Stimulated activated CD8-positive, alpha-beta memory T cell treated with anti-CD3 and anti-CD28 coated beads, Interleukin-7, amount 100 ng/mL, for 4 hours (primary cell): ENCODE data around the gene APC.
"Not testable (repeated sequence)": the region's sequence is repeated elsewhere in the genome, so short reads cannot be mapped to it uniquely, and the experiment has no call there.

ENCODE experiments used
- DNase-seq, 2 donors: peaks; one replicate each; pipeline ENCODE4 v3.0.0-alpha.2; 2020; ENCODE audit warnings: low read depth in 2 of 2

Gene APC

DNA sequence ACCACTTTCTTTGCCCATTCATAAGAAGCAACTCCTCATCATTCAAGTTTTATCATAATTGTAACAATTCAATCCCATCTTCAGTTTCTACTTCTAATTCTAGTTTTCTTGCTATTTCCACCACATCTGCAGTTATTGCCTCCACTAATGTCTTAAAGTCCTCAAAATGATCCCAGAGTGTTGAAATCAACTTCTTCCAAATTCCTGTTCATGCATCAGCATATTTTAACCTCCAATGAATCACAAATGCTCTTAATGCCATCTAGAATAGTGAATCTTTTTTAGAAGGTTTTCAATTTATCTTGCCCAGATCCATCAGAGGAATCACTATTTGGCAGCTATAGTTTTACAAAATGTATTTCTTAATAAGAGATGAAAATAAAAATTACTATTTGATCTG lies 120.2 kb downstream of the APC start:
- DNase-seq: no peak

DNA sequence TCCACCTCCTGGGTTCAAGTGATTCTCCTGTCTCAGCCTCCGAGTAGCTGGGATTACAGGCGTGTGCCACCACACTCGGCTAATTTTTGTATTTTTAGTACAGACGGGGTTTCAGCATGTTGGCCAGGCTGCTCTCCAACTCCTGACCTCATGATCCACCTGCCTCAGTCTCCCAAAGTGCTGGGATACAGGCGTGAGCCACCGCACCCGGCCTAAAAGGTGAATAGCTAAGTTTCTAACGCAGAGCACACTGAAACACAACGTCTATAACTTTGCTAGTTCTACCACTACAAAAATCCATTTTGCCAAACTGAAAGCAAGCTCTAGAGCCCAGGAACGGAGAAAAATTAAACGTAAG lies 122.9 kb downstream of the APC start:
- DNase-seq: not testable (repeated sequence)

DNA sequence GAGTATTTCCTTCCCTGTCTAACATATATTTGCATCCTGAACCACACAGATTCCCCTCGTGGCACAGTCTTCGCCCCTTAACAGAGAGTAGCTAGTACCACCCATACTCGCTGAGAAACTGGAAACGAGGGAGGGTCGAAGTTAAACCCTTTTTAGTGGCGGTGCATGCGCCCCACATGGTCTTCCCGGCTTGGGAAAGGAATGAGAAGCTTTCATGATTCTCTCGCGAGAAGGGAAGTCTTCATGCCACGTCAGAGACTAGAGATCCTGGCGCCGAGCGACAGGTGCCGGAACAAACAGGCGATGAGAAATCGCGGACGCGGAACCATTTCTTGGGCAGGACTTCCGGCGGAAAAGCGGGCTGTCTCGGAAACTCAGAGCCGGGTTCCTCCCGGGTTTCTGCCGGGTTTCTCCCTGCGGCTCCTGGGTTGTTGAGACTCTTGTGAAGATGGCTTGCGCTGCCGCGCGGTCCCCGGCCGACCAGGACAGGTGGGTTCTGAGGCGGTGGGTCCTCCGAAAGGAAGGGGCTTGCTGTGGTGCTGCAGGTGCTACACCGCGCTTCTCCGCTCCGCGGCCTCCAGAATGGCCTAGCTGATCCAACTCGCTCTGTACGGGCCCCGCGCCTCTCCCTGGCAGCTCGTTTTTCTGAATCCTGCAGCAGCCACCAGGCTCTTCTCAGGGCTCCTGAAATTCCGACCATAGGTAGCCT lies 123.4 kb downstream of the APC start, which contains the start of gene SRP19:
SRP19 (plus strand) TSS at position 359 of the 709 bp plus-strand sequence; CDS start at position 449, 90 bp downstream.
- peak; percentile 84 to 85 for DNase-seq

DNA sequence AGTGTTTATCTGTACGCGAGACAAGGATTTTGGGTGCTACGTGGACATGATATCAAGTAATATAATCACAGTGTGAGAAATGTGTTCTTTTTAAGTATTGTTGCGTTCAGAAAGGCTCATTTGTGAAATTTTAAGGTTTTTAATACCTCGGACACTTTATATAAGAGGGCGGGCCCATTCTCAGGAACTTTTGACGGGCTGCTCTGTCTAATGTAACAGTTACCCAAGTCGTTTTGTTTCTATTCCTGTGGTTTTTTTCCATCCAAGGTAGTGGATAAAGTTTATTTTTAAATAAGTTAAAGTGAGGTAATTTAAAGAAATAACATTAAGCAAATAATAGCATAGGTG lies 123.9 kb downstream of the APC start:
- no peak for DNase-seq

DNA sequence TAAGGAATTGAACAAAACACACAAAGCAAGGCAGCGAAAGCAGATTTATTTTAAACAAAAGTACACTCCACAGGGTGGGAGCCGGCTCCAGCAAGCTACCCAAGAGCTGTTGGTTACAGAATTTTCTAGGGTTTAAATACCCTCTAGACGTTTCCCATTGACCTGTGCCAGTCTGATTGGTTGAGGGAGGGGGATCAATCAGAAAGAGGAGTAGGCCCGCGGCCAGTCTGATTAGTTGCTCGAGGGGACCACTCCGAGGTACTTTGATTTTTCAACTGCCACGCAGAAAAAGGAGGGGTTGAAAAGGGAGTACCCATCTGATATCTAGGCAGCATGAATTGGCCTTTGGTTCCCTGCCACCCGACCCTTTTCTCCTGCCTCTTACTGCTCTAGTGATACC lies 124.4 kb downstream of the APC start:
- DNase-seq: no peak

DNA sequence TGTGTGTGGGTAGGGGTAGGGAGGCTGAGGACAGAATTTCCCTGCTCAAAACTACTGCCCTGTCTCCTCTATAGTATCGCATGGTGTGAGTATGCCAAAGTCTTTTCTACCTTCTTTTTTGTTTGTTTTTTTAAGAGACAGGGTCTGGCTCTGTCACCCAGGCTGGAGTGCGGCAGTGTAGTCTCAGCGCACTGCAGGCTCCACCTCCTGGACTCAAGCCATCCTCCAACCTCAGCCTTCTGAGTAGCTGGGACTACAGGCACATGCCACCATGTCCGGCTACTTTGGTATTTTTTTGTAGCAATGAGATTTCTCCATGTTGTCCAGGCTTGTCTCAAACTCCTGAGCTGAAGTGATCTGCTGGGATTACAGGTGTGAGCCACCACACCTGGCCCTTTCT lies 125.9 kb downstream of the APC start:
- no peak for DNase-seq

DNA sequence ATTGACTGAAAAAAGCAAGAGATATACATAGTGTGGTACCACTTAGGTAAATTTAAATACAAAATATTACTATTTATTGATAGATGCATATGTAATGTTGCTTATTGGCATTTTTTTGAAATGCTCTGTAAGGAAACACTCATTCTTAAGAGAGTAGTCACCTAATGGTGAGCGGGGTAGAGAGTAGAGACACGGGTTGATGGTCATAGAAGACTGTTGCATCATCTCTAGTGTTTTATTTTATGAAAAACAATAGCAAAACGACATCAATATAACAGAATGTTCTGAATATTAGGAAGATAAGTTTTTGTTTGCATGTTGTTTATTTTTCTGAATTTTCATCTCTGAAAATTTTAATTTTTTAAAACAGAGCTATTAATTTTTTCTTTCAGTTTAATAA lies 127.4 kb downstream of the APC start:
- DNase-seq: no peak

DNA sequence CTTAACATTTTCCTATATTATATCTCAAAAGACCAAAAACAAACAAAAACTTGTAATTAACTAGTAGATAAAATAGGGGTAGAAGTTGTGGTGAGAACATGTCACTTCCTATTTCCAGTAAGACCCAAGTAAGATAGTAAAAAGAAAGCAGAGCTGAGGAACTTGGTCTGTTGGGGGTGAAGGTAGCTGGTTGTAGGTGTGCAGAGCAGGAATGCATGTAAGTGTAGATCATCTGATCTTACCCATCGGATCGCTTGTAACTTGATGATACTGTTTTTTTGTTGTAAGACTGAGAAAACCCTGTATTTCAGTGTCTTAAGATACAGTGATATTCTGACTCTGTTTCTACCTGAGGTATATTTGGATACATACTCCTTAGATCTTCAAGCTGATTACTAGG lies 129.1 kb downstream of the APC start:
- no peak for DNase-seq

DNA sequence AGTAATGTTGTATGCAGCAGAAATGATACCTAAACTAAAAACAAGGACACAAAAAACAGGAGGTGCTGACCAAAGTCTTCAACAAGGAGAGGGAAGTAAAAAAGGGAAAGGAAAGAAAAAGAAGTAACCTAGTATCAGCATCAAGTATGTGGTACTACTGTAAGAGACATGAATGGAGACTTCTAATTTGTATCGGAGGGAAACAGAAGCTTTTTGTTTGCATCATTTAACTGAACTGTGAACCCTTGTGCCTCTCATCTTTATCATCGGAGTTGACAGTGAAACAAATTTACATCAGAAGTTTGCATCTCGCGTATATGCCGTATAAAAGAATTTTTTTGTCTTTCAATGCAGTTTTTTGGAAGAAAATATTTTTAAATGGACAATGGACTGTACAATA lies 129.7 kb downstream of the APC start:
- no peak for DNase-seq

DNA sequence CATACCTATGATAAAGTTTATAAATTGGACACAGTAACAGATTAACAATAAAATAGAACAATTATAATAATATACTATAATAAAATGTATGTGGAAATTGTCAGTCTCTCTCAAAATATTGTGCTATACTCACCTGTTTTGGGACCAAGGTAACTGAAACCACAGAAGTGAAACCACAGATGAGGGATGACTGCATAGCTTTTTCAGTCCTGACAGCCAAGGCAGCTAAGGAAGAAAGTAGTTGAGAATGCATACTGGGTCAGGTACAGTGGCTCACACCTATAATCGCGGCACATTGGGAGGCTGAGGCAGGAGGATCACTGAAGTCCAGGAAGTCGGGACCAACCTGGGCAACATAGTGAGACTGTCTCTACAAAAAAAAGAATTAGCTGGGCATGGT lies 132.3 kb downstream of the APC start:
- no peak for DNase-seq

DNA sequence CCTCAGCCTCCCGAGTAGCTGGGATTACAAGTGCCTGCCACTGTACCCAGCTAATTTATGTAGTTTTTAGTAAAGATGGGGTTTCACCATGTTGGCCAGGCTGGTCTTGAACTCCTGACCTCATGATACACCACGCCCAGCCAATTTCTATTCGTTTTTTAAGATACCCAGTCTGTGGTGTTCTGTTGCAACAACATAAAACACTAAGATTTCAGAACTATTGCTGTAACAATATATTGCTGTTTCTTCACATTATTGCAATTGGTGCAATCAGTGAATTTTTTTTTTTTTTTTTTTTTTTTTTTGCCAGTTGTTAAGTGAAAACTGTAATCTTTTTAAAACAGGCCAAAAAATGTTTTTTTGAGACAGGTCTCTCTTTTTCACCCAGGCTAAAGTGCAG lies 133.3 kb downstream of the APC start:
- DNase-seq: no peak

DNA sequence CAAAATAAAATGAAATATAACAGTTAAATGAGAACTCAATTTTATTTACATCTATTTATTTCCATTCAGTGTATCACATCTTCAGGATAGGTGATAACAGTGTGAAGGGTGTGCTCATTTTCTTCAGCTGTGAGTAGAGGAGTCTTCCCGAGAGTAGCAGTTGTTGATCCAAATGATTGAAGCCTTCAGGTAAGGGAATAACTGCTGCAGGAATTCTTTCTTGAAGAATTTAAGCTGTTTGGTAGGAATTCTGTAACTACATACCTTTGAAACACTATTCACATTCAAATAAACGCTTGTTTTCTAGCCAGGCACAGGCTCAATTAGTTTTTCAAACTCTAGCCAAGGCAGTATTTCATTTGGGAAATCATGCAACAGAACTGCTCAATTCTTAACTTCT lies 138.7 kb downstream of the APC start:
- no peak for DNase-seq

DNA sequence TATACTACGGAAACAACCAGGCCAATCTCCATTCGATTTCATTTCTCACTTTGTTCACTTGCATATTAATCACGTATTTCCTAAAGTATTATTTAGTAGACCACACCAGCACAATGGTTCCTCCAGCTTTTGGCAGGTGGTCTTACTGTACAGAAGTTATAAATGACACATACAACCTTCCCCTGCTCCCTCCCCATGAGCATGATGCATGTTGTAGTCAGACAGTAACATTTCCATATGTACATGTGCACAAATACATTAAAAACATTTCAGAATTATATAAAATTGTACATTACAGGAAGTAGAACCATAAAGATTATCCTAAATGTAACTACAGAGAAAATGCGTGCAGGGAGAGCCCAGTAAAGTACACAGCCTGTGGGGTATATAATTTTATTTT lies 140.4 kb downstream of the APC start:
- DNase-seq: no peak

DNA sequence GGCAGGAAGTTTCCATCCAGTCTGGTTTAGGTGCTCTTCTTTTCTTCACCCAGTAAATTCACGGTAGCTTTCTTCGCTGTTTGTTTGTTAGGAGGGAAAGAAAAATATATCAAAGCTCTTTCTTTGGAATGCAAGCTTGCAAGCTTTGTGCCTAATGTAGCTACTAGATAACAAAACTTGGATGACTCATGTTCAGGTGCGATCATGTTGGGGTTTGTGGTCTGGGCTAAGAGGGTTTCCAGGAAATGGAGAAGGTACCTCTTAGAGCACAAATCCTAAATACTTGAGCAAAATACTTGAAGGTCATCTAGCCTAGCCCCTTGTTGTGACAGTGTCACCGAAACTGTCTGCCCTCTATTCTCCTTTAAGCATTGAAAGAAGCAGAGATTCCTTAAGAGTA lies 141.1 kb downstream of the APC start:
- DNase-seq: peak; percentile 36 to 58

DNA sequence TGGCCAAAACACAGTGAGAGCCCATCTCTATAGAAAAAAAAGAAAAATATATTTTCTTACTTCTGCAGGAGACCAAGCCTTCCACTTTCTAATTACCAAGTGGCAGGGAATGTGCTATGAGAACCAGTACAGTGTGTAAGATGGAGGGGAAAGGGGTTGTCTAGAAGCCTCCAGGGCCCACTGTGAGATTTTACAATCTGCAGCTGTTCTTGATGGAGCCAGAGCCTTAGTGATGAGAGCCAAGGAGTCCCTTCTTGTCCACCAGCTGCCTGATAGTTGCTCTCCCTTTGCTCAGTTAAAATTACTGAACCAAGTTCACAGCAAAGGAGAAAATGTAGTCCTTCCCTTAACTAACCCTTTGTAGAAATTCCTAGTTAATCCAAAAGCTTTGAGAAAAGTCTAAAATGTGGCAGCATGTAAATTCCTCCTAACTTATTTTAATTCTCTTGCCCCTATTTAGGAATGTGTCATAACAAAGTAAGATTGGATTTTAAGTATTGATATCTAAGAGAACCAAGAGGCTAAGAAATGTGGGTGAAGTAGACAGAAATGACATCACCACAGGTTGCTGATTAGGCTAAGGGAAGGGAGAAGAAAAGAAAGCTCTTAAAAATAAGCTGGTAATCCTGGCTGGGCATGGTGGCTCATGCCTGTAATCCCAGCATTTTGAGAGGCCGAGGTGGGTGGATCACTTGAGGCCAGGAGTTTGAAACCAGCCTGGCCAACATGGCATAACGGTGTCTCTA lies 142.7 kb downstream of the APC start:
- DNase-seq: no peak

DNA sequence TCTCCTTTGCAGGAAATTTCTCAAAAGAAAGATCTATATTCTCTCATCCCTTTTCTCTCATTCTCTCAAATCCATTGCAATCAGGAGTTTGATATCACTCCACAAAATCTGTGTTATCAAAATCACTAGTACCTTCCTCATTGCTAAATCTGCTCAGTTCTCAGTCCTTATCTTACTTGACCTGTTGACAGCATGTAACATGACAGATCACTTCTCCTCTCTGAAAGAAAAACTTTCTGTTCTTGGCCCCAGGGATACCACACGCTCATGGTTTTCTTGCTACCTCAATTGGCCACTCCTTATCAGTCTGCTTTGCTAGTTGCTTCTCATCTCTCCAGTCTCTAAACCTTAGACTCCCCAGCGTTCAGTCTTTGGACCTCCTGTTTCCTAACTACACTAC lies 145.5 kb downstream of the APC start:
- DNase-seq: no peak

DNA sequence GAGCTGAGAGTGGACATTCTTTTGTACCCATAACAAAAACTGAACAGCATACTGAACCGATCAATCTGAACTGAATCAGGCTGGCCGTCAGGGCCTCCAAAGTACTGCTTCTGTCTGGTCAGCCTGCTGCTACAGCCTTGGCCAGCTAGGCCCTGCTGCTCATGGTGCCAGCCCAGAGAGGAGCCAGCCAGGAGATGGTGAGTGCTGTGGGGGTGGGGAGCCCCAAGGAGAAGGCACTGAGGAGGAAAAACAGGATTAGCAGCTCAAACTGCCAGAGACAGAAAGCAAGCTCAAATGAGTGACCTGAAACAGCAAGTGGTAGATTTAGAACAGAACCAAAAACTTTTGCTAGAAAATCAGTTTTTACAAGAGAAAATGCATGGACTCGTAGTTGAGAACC lies 147.3 kb downstream of the APC start:
- no peak for DNase-seq

DNA sequence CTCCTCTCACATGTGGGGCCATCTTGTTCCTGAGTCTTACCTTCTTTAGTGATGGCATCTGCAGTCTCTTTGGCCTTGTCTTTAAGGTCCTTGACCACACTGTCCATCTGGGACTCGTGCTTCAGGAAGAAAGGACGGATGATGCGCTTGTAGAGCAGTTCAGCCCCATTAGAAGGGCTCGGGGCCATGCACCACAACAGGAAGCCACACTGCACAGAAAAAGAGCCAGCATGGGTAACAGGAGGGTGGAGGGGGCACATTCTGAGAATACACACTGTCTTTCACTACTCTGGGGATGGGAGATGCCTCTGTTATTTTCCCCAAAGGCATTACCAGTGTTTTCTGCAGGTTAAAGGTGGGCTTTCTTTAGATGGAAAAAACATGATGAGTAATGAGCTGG lies 149.3 kb downstream of the APC start:
- peak in 1 of 2 donors; percentile 15 for DNase-seq

DNA sequence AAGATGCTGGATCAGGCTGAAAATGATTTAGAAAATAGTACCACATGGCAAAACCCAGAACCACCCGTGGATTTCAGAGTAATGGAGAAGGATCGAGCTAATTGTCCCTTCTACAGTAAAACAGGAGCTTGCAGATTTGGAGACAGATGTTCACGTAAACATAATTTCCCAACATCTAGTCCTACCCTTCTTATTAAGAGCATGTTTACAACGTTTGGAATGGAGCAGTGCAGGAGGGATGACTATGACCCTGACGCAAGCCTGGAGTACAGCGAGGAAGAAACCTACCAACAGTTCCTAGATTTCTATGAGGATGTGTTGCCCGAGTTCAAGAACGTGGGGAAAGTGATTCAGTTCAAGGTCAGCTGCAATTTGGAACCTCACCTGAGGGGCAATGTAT lies 154.4 kb downstream of the APC start:
- DNase-seq: not testable (repeated sequence)

DNA sequence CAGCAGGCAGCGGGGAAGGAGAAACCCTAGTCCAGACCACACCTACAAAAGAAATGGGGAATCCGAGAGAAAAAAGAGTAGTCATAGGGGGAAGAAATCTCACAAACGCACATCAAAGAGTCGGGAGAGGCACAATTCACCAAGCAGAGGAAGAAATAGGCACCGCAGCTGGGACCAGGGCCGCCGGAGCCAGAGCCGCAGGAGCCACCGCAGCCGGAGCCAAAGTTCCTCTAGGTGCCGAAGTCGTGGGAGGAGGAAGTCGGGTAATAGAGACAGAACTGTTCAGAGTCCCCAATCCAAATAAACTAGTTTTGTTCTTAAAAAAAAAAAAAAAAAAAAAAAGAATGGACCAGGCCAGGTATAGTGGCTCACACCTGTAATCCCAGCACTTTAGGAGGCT lies 155.1 kb downstream of the APC start:
- no peak for DNase-seq

DNA sequence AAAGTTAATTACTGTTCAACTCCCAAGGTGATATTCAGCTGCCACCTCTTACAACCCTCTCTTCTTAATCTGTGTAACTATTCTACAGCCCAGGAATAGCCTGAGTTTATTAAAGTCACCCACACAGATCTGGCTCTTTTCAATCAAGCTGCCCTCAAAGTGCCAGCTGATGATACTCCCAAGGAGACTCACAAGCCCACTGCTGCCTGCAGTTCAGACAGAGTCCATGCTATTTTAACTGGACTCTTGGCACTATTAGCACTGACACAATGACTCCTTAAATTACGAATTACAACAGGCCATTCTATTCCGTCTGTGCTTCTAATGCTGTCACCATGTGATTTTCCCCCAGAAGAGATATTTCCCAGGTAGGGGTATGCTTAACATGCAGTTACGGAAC lies 158.0 kb downstream of the APC start:
- DNase-seq: no peak
